GM23248 (cell line): ENCODE data around the gene ZNF503. TPM values are rescaled to one million over a fixed set of nuclear protein-coding genes. Genes with fewer than 3 reads are reported as not detected.
A peak's percentile ranks its signal among the peaks of the same experiment; 100 is the strongest.

Experiments used
- DNase-seq: peaks from one replicate; pipeline ENCODE4 v3.0.0-alpha.2; 2015
- H2AFZ ChIP-seq: fragments of 200-600 bp; sonication (generic); 2 replicates; pipeline ENCODE4 v1.6.1; 2016; ENCODE audit warnings: antibody characterized with exemption
- H3F3A ChIP-seq: fragments of 200-600 bp; sonication (generic); 2 replicates; pipeline ENCODE4 v1.6.1; 2016; ENCODE audit warnings: mild to moderate bottlenecking, antibody characterized with exemption, mixed run types; ENCODE audit not compliant: insufficient read depth
- H3K27ac ChIP-seq: fragments of 200-600 bp; sonication (generic); 2 replicates; pipeline ENCODE4 v1.5.1; 2016; ENCODE audit warnings: mild to moderate bottlenecking
- H3K27me3 ChIP-seq: fragments of 200-600 bp; sonication (generic); replicated peaks from 2 replicates; pipeline ENCODE4 v1.6.1; 2016; ENCODE audit warnings: mild to moderate bottlenecking; ENCODE audit not compliant: insufficient read depth
- H3K36me3 ChIP-seq: fragments of 200-600 bp; sonication (generic); 2 replicates; pipeline ENCODE4 v1.6.1; 2016; ENCODE audit warnings: low read depth, mild to moderate bottlenecking
- H3K4me1 ChIP-seq: fragments of 200-600 bp; sonication (generic); 2 replicates; pipeline ENCODE4 v1.6.1; 2016; ENCODE audit warnings: mild to moderate bottlenecking; ENCODE audit not compliant: insufficient read depth
- H3K4me2 ChIP-seq: fragments of 200-600 bp; sonication (generic); one replicate; pipeline ENCODE4 v1.6.1; 2016; ENCODE audit warnings: mild to moderate bottlenecking; ENCODE audit not compliant: unreplicated experiment
- H3K4me3 ChIP-seq: fragments of 200-600 bp; sonication (generic); 2 replicates; pipeline ENCODE4 v1.5.1; 2016; ENCODE audit warnings: mild to moderate bottlenecking
- H3K79me2 ChIP-seq: fragments of 200-600 bp; sonication (generic); 2 replicates; pipeline ENCODE4 v1.6.1; 2016; ENCODE audit warnings: mild to moderate bottlenecking; ENCODE audit not compliant: insufficient read depth
- H3K9ac ChIP-seq: fragments of 200-600 bp; sonication (generic); 2 replicates; pipeline ENCODE4 v1.6.1; 2016; ENCODE audit warnings: mild to moderate bottlenecking
- H3K9me2 ChIP-seq: fragments of 200-600 bp; sonication (generic); 2 replicates; pipeline ENCODE4 v1.6.1; 2016; ENCODE audit warnings: mixed run types, mild to moderate bottlenecking, moderate library complexity; ENCODE audit not compliant: insufficient read depth
- H3K9me3 ChIP-seq: fragments of 200-600 bp; sonication (generic); one replicate; pipeline ENCODE4 v1.6.1; 2017; ENCODE audit warnings: low read depth
- H4K20me1 ChIP-seq: fragments of 200-600 bp; sonication (generic); 2 replicates; pipeline ENCODE4 v1.6.0; 2016; ENCODE audit not compliant: insufficient read depth
- EZH2 ChIP-seq: fragments of 200-600 bp; sonication (generic); IDR thresholded peaks from 2 replicates; pipeline ENCODE4 v1.6.1; 2018; ENCODE audit warnings: antibody characterized with exemption, mild to moderate bottlenecking; ENCODE audit not compliant: insufficient read depth, poor library complexity, severe bottlenecking
- EZH2phosphoT487 ChIP-seq: fragments of 200-600 bp; sonication (generic); IDR thresholded peaks from 2 replicates; pipeline ENCODE4 v1.6.1; 2018; ENCODE audit warnings: antibody characterized with exemption, moderate library complexity, mild to moderate bottlenecking, low read depth; ENCODE audit not compliant: insufficient read depth
- WGBS, 2 experiments: methylation state at CpG; one replicate each; pipeline ENCODE4 v1.1.6; 2015 to 2017; ENCODE audit warnings: low lambda C conversion rate in 2 of 2, low coverage in 1 of 2; ENCODE audit errors: missing lambda C conversion rate in 2 of 2; 5-methylcytosine and 5-hydroxymethylcytosine counted together
- in situ Hi-C: fragments of 300-500 bp; cut with MboI; formaldehyde crosslinking; loops from 2 replicates; pipeline ENCODE4 v1.15.0; 2020
- polyA plus RNA-seq: library from polyadenylated mRNA; unstranded; fragments of >200 nt; fragmentation: Nextera tagmentation; extraction: Ambion mirVana; gene quantifications from 2 replicates; pipeline ENCODE4 v1.2.1, GENCODE V29; 2016
- total RNA-seq: library from RNA; depleted of rRNA; stranded (reverse); fragments of >200 nt; shearing (Covaris generic); gene quantifications from 2 replicates; pipeline ENCODE4 v1.2.3, GENCODE V29; 2014

ZNF503 gene
- total and polyA plus RNA-seq, 2 experiments from 2014 or later, result 15.4 to 17.5 TPM

- peaks cover 23% of the 10 kb centered on the region for H3F3A ChIP-seq
- no peaks in the 10 kb centered on the region for H3K27me3 ChIP-seq
- peaks cover 16% of the 10 kb centered on the region for H3K4me1 ChIP-seq
- no peaks in the 10 kb centered on the region for H3K79me2 ChIP-seq
- no peaks in the 10 kb centered on the region for H3K9me3 ChIP-seq
- H3K27ac ChIP-seq, result no peak overlapping the region
- H2AFZ ChIP-seq, result no peak overlapping the region
- no peak overlapping the region for H3K9ac ChIP-seq
- 63 to 67% methylated on average over 1 of the region's 1 CpG for WGBS, 2 experiments
- in situ Hi-C loops, result no loop called here
- TF ChIP-seq EZH2 (no peak), EZH2phosphoT487 (no peak)
- peak; percentile 23 for DNase-seq
- H4K20me1 ChIP-seq, result no peaks in the 10 kb centered on the region
- no peak overlapping the region for H3K4me3 ChIP-seq
- H3K36me3 ChIP-seq, result no peaks in the 10 kb centered on the region
- H3K9me2 ChIP-seq, result no peaks in the 10 kb centered on the region
- H3K4me2 ChIP-seq, result no peak overlapping the region
These were observed 45.9 kb downstream of the ZNF503 start for GRCh38 chr10:75355706-75356105.

GRCh38 chr10:75353183-75353582 lies 48.4 kb downstream of the ZNF503 start:
- WGBS, 2 experiments, result 51 to 62% methylated on average over 7 of the region's 7 CpGs
- no peaks in the 10 kb centered on the region for H3K36me3 ChIP-seq

GRCh38 chr10:75352650-75353049 lies 48.9 kb downstream of the ZNF503 start:
- H3K4me2 ChIP-seq, result no peak overlapping the region
- H3K4me1 ChIP-seq, result no peaks in the 10 kb centered on the region
- no peak for TF ChIP-seq EZH2
- no peak for TF ChIP-seq EZH2phosphoT487
- no peaks in the 10 kb centered on the region for H3K9me2 ChIP-seq
- H3K9ac ChIP-seq, result no peak overlapping the region
- no peak overlapping the region for H2AFZ ChIP-seq
- no peaks in the 10 kb centered on the region for H3K36me3 ChIP-seq
- in situ Hi-C loops, result no loop called here
- H3F3A ChIP-seq, result no peaks in the 10 kb centered on the region
- no peaks in the 10 kb centered on the region; the same call in 1 of the 2 replicates for H3K27me3 ChIP-seq
- DNase-seq, result peak; percentile 4
- no peak overlapping the region for H3K4me3 ChIP-seq
- H3K27ac ChIP-seq, result no peak overlapping the region
- 70 to 73% methylated on average over 5 of the region's 5 CpGs for WGBS, 2 experiments
- no peaks in the 10 kb centered on the region for H3K79me2 ChIP-seq
- no peaks in the 10 kb centered on the region for H3K9me3 ChIP-seq
- no peaks in the 10 kb centered on the region for H4K20me1 ChIP-seq

More at GRCh38 chr10:75353183-75353582, 48.4 kb downstream of the ZNF503 start:
- in situ Hi-C loops, result no loop called here
- no peak for DNase-seq
- Histone ChIP-seq H4K20me1 (no peaks in the 10 kb centered on the region), H3K27me3 (no peaks in the 10 kb centered on the region; the same call in 1 of the 2 replicates), H3K9ac (no peak overlapping the region), H3K27ac (no peak overlapping the region), H3K4me1 (no peaks in the 10 kb centered on the region), H3K79me2 (no peaks in the 10 kb centered on the region), H3K4me3 (no peak overlapping the region), H3F3A (peaks cover 2% of the 10 kb centered on the region; the same call in 1 of the 2 replicates), H2AFZ (no peak overlapping the region), H3K9me3 (no peaks in the 10 kb centered on the region), H3K9me2 (no peaks in the 10 kb centered on the region), H3K4me2 (no peak overlapping the region)
- TF ChIP-seq EZH2, result no peak
- no peak for TF ChIP-seq EZH2phosphoT487

GRCh38 chr10:75351637-75352036 lies 49.9 kb downstream of the ZNF503 start:
- WGBS, 2 experiments, result 95% methylated on average over 3 of the region's 3 CpGs

More at GRCh38 chr10:75351637-75352036, 49.9 kb downstream of the ZNF503 start:
- H3K36me3 ChIP-seq, result no peaks in the 10 kb centered on the region
- TF ChIP-seq EZH2phosphoT487 (no peak), EZH2 (no peak)
- H3F3A ChIP-seq, result no peaks in the 10 kb centered on the region
- H4K20me1 ChIP-seq, result no peaks in the 10 kb centered on the region
- H3K79me2 ChIP-seq, result no peaks in the 10 kb centered on the region
- no peak overlapping the region for H3K9ac ChIP-seq
- no peaks in the 10 kb centered on the region for H3K9me3 ChIP-seq
- in situ Hi-C loops, result no loop called here
- no peak overlapping the region for H3K4me2 ChIP-seq
- H2AFZ ChIP-seq, result no peak overlapping the region
- no peaks in the 10 kb centered on the region; the same call in 1 of the 2 replicates for H3K27me3 ChIP-seq
- H3K9me2 ChIP-seq, result no peaks in the 10 kb centered on the region
- H3K4me1 ChIP-seq, result no peaks in the 10 kb centered on the region
- H3K27ac ChIP-seq, result no peak overlapping the region
- no peak overlapping the region for H3K4me3 ChIP-seq
- no peak for DNase-seq
